HG03520 (cell line): Measurements from ENCODE around the gene RNU7-1.

Experiments
- ATAC-seq: cut with Tn5 transposase; IDR thresholded peaks from one replicate; pipeline ENCODE4 v1.9.1; 2021; ENCODE audit warnings: mild to moderate bottlenecking, moderate library complexity; ENCODE audit not compliant: unreplicated experiment

RNU7-1 gene

DNA sequence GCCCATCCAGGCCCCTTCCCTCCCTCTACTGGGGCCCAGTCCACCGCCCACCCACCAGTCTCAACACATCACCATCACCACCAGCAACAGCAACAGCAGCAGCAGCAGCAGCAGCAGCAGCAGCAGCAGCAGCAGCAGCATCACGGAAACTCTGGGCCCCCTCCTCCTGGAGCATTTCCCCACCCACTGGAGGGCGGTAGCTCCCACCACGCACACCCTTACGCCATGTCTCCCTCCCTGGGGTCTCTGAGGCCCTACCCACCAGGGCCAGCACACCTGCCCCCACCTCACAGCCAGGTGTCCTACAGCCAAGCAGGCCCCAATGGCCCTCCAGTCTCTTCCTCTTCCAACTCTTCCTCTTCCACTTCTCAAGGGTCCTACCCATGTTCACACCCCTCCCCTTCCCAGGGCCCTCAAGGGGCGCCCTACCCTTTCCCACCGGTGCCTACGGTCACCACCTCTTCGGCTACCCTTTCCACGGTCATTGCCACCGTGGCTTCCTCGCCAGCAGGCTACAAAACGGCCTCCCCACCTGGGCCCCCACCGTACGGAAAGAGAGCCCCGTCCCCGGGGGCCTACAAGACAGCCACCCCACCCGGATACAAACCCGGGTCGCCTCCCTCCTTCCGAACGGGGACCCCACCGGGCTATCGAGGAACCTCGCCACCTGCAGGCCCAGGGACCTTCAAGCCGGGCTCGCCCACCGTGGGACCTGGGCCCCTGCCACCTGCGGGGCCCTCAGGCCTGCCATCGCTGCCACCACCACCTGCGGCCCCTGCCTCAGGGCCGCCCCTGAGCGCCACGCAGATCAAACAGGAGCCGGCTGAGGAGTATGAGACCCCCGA is 6.8 kb upstream of the RNU7-1 start:
- no peak for ATAC-seq

DNA sequence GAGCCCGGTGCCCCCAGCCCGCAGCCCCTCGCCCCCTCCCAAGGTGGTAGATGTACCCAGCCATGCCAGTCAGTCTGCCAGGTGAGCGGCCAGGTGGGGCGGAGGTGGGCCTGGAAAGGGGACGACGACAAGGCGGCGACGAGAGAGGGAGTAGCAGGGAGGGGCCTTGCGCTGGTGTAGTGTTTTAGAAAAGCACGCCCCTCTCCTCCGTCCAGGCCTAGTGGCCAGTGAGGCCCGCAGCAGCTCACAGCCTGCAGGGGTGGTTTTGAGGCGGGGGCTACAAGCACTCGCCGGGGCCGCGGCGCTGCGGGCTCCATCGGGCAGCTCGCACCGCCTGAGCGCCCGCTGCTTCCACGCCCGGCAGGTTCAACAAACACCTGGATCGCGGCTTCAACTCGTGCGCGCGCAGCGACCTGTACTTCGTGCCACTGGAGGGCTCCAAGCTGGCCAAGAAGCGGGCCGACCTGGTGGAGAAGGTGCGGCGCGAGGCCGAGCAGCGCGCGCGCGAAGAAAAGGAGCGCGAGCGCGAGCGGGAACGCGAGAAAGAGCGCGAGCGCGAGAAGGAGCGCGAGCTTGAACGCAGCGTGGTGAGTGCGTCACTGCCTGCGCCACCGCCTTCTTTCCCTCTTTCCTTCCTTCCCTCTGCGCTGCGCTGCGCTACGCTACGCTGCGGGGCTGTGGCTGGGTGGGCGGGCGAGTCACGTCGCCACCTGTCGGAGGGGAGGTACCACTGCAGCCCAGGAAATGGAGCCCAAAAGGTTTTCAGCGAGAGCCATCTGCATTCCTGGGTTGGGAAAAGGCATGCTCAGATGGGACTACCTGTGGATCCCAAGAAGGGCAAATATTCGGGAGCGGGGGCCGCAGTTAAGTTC is 5.9 kb upstream of the RNU7-1 start:
- ATAC-seq = peak; percentile 82

DNA sequence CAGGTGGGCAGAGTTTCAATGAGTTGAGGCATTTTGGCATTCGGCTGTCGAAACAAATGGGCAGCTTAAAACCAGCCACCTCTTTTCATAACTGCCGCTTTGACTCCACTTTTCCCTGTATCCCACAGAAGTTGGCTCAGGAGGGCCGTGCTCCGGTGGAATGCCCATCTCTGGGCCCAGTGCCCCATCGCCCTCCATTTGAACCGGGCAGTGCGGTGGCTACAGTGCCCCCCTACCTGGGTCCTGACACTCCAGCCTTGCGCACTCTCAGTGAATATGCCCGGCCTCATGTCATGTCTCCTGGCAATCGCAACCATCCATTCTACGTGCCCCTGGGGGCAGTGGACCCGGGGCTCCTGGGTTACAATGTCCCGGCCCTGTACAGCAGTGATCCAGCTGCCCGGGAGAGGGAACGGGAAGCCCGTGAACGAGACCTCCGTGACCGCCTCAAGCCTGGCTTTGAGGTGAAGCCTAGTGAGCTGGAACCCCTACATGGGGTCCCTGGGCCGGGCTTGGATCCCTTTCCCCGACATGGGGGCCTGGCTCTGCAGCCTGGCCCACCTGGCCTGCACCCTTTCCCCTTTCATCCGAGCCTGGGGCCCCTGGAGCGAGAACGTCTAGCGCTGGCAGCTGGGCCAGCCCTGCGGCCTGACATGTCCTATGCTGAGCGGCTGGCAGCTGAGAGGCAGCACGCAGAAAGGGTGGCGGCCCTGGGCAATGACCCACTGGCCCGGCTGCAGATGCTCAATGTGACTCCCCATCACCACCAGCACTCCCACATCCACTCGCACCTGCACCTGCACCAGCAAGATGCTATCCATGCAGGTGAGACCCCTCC is 5.0 kb upstream of the RNU7-1 start:
- ATAC-seq = no peak

DNA sequence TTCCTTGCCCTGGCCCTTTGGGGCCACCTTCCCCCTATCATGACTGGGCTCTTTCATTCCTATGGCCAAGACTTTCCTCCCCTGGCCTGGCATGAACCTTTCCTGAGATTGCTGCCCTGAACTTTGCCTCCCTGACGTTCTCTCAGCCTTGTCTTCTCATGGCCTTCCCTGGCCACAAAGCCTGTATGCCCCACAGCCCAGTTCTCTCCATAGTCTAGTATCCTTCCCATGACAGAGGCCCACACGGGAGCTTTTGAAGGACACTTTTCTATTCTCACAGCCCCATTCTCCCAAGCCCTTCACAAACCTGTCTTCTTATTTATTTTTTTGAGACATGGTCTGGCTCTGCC is 4.5 kb upstream of the RNU7-1 start:
- no peak for ATAC-seq

DNA sequence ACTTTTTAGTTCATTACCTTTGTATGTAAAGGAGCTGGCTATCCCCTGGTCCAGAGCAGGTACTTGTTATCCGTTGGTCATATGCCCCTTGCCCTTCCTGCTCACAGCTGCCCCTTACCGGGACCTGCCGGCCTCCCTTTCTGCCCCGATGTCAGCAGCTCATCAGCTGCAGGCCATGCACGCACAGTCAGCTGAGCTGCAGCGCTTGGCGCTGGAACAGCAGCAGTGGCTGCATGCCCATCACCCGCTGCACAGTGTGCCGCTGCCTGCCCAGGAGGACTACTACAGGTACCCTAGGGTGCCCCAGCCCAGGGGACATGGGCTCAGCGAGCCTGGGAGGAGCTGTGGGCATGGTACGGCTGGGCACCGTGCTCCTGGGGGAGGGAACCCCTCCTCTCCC is 2.3 kb upstream of the RNU7-1 start:
- ATAC-seq = no peak

DNA sequence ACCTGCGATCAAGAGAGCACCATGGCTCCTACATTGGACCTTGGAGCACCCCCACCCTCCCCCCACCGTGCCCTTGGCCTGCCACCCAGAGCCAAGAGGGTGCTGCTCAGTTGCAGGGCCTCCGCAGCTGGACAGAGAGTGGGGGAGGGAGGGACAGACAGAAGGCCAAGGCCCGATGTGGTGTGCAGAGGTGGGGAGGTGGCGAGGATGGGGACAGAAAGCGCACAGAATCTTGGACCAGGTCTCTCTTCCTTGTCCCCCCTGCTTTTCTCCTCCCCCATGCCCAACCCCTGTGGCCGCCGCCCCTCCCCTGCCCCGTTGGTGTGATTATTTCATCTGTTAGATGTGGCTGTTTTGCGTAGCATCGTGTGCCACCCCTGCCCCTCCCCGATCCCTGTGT is 1.8 kb upstream of the RNU7-1 start:
- ATAC-seq = no peak

DNA sequence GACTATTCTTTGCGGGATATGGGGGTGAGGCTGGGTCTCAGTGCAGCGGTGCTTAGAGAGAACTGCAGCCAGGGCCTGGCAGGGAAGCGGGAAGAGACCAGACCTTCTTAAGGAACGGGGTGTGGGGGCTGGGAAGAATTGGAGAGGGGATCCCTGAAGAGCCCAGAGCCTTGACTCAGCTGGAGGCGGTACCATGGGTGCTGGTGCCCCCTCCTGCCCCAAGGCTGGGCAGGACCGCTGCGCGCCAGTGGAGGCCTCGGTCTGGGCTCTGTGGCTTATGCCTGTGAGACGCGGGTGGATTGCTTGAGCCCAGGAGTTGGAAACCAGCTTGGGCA is 1.3 kb upstream of the RNU7-1 start:
- no peak for ATAC-seq

DNA sequence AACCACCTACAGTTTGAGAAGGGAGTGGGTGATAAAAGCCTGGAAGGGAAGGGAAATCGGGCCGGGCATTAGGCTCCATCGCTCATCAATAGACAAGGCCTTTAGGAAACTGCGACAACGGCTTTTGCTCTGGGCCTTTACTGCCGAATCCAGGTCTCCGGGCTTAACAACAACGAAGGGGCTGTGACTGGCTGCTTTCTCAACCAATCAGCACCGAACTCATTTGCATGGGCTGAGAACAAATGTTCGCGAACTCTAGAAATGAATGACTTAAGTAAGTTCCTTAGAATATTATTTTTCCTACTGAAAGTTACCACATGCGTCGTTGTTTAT is 261 bp upstream of the RNU7-1 start:
- ATAC-seq = peak; percentile 29

DNA sequence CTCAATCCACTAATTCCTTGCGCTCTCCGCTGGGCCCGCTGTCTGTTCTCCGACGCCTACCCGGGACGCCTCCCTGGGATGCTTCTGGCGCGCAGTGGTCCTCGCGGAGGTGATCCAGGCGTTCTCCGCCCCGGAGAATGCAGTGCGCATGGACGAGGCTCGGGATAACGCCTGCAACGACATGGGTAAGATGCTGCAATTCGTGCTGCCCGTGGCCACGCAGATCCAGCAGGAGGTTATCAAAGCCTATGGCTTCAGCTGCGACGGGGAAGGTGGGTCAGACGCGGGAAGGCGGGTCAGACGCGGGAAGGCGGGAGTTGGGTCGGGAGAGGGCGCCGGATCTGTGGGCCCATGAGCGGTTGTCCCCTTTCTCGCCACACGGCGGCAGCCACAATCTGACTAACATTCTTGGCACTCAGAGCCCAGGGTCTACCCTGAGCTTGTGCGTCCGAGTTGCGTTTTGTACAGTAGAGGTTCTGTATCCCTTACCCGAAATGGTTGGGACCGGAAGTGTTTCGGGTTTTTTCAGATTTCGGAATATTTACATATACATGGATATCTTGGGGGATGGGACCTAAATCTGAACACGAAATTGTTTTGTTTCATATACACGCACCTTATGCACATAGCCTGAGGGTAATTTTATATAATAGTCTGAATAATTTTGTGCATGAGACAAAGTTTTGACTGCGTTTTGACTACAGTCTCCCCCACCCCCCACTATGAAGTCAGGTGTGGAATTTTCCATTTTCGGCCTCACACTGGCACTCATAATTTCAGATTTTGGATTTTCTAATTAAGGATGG is 968 bp downstream of the RNU7-1 start:
- peak; percentile 37 for ATAC-seq

DNA sequence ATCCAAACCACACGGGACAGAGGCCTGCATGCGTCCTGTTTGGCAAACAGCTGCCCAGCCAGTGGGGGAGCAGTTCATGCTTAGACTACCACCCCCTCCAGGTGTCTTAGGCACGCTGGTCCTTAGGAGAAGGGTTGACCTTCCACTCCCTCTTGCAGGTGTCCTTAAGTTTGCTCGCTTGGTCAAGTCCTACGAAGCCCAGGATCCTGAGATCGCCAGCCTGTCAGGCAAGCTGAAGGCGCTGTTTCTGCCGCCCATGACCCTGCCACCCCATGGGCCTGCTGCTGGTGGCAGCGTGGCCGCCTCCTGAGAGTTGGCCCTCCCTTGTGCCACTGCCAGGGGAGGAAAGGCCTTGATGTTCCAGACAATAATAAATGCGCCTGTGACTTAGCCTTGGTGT is 2.0 kb downstream of the RNU7-1 start:
- no peak for ATAC-seq

DNA sequence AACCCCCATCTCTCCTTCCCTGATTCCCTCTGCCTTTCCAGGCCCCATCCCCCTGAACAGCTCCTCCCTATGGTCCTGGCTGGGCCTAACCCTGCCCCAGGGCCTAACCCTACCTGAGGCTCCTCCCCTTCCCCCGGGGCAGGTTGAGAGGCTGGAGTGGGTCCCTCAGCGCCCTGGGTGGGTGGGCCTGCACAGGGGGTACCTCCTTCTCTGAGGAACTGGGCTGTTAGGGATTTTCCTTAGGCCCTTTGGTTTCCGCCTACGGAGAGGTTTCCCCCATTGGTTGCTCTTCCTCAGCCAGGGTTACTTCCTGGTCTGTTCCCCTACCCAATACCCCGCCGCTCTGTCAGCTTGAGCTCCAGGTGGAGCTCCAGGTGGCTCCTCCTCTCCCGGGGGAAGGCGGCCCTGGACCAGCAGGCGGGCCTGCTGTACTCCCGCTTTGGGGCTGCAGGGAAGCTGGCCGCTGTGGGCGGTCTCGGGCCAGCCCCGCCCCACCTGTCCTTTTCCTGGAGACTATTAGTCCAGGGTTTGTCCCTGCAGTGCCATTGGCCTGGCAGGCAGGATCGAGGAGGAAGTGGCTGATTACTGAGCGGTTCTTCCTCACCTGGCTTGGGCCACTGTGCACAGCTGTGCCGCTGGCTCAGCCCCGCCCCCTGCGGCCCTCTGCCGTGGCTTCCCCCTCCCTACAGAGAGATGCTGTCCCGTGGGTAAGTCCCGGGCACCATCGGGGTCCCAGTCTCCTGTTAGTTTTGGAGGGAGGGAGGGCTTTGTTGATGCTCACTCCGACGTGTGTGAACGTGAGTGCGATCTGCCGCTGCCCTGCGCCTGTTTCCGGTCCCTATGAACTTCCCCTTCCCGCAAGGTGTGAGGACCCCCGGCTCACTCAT is 2.7 kb downstream of the RNU7-1 start:
- no peak for ATAC-seq

DNA sequence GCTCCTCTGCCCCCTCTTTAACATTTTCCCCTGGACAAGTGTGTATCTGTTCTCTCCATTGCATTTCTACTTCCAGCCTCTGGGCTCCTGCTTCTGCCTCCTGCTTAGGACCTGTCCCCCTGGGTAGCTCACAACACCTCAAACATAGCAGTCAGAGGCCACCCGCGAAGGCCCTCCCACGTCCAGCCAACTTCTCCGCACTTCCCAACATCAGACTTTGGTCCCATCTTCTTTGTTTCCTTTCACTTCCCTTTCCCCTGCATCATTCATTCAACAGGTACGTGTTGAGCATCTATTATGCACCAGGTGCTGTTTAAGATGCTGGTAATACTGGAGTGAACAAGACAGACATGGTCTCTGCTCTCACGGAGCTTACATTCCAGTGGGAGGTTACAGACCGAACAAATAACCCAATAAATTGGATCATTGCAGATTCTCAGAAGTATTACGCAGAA is 3.3 kb downstream of the RNU7-1 start:
- no peak for ATAC-seq

DNA sequence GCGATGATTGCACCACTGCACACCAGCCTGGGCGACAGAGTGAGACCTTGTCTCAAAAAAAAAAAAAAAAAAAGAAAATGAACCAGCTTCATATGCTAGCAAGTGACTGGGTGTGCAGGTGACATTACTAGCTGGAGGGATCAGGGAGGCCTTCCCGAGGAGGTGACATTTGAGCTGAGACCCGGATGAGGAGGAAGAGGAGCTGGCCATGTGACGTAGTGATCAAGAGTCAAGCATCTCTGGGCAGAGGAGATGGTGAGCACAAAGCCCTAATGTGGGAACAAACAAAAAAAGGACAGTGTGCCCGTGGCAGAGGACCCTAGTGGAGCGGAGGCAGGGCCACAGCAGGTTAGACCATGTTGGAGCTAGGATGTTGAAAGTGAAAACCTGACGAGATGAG is 4.0 kb downstream of the RNU7-1 start:
- ATAC-seq = no peak

DNA sequence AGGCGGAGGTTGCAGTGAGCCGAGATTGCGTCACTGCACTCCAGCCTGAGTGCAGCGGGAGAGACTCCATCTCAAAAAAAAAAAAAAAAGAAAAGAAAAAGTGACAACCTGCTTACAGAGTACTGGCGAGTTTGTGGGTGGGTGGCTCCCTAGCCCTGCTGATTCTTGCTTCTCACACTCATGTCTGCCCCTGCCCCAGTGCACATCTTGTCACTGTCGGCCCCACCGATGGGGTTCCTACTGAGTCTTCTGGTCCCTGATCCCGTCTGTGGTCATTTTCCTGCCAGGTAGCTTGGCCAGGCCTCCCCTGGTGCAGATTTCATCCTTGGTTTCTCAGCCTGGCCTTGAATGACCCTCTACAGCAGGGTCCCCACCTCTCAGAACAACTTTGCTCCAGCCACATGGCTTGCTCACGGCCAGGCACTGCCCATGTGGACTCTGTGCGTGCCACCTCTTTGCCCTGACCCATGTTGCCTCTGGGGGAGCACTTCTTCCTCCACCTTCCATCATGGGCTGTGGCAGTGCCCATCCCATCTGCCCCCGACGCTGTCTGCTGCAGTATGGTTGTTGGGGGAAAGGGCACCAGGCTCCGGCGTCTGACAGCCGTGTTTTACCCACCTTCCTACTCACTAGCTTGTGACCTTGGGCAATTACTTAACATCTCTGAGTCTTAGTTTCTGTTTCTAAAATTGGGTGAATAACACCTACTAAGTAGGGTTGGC is 5.4 kb downstream of the RNU7-1 start:
- no peak for ATAC-seq

DNA sequence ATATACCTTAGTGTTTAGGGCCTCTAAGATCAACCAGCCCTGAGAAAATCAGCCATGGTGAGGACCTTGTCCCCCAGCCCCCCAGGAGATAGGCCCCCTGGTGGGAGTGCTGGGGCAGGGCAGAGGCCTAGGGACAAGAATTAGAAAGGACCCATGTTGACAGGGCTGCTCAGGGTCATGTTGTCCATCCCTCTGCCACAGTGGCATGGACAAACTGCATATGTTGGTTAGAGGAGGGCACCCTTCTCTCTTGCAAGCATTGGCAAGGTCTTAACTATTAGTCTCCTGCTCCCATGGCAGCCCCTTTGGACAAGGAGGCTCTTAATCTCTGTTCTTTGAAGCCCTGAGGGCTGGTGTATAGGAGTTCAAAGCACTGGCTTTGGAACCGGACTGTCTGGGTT is 6.8 kb downstream of the RNU7-1 start:
- ATAC-seq = no peak

DNA sequence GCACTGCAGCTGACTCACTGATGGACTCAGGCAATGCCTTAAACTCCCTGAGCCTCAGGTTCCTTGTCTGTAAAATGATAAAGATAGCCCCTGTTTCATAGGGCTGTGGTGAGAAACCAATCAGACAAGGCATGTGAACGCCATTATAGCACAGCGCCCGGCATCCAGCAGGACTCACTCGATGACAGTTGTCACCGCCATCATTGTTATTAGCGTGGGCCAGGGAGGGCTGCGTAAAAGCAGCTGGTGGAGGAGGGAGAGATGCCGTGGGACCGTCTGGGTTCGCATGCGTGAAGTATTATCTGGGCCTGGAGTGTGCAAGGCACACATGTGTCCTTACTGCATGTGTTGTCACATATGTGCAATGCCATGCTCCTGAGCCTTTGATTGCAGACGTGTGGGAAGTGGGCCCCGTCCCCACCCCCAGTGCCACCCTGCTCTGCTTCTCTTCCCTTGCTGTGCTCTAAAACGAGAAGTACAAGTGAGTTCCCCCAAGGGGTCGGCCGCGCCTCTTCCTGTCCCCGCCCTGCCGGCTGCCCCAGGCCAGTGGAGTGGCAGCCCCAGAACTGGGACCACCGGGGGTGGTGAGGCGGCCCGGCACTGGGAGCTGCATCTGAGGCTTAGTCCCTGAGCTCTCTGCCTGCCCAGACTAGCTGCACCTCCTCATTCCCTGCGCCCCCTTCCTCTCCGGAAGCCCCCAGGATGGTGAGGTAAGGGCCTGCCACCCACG is 7.4 kb downstream of the RNU7-1 start, which contains the start of gene PTPN6:
PTPN6 (plus strand) TSS at position 546 of the 730 bp plus-strand sequence; CDS start at position 703, 157 bp downstream.
- ATAC-seq = no peak

DNA sequence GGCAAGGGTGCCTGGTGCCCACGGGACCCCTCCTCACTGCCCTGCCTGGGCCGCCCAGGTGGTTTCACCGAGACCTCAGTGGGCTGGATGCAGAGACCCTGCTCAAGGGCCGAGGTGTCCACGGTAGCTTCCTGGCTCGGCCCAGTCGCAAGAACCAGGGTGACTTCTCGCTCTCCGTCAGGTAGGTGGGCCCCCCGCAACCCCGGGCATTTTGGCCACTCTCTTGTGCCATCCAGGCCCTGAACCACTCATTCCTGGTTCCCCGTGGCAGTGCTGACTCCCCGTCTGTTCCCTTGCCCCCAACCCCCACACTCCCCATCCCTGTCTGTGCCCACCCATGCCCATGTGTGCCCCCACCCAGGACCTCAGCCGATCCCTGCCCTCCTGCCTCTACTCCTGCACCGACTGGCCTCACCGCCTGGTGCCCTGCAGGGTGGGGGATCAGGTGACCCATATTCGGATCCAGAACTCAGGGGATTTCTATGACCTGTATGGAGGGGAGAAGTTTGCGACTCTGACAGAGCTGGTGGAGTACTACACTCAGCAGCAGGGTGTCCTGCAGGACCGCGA is 8.0 kb downstream of the RNU7-1 start:
- ATAC-seq = no peak
